ENCODE data around the gene ADGRL1.
A peak's percentile ranks its signal among the peaks of the same experiment; 100 is the strongest.
"Not testable (repeated sequence)": the region's sequence is repeated elsewhere in the genome, so short reads cannot be mapped to it uniquely, and the experiment has no call there.

Gene ADGRL1

DNA sequence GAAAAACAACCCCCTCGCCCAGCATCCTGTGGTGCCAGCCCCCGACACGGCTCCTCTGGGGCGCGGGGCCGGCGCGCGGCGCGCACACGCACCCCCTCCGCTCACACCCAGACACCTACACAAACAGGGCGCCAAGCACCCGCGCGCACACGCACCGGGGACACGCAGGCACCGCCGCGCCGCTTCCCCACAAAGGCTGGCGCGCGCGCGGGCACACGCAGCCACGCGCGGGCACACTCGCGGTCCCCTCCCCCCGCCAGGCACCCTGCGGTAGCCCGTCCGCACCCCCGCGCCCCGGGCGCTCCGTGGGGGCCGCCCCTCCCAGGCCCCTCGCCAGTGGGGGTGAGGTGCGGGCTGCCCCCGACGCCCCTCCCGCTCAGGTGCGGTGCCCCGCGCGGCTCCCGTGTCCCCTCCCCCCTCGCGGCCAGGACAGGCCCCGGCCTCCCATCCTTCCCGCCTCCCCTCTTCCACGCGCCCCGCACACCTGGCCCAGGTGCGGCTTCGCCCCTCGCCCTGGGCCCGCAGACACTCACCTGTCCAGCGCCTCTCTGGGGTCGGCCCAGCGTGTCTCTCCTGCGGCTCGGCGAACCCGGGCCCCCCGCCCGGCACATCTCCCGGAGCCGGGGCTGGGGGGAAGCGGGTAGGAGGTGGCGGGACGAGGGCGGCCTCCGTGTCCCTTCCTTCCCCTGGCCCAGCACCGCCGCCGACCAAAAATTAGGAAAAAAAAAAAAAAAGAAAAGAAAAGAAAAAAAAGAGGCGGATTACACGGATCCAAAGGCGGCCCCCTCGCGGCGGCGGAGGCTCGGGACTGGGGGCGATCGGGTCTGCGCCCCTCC is at the start of gene ADGRL1:
TSS of gene ADGRL1 (minus strand) at position 718 of the 836 bp plus-strand sequence. CDS start 22,567 bp downstream, outside the sequence.
- not testable (repeated sequence) for DNase-seq (ENCODE audit: low read depth in 2 of 2)

DNA sequence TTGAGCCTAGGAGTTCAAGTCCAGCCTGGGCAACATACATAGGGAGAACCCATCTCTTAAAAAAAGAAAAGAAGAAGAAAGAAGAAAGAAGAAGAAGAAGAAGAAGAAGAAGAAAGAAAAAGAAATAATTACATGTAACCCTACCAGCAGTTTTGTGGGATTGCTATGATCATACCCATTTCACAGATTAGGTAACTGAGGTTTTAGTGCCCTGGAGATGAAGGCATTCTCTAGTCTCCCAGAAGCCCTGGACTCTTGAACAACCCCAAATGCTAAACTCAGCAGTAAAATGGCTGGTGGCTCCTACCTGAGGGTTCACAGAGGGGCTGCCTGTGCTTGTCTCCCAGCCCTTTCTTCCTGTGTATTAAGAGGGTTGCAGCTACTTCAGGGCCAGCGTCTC is 49.3 kb upstream of the ADGRL1 start:
- not testable (repeated sequence) for DNase-seq (ENCODE audit: low read depth in 2 of 2)

- DNase-seq (ENCODE audit: low read depth in 2 of 2): not testable (repeated sequence)
These were observed 48.0 kb upstream of the ADGRL1 start for GRCh38 chr19:14253822-14254599.

GRCh38 chr19:14252136-14252535 is 46.2 kb upstream of the ADGRL1 start:
- not testable (repeated sequence) for DNase-seq (ENCODE audit: low read depth in 2 of 2)

DNA sequence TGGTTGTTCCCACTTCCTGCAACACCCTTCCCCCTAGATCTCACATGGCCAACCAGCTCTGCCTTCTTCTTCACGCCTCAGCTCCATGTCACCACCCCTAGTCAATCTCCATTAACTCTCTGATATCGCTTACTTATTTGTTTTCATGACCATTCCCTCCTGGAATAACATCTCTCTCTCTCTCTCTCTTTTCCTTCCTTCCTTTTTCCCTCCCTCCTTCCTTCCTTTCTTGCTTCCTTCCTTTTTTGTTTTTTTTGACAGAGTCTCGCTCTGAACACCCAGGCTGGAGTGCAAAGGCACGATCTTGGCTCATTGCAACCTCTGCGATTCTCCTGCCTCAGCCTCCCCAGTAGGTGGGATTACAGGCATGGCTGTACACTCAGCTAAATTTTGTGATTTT is 44.9 kb upstream of the ADGRL1 start:
- DNase-seq (ENCODE audit: low read depth in 2 of 2): no peak

GRCh38 chr19:14250315-14250714 is 44.3 kb upstream of the ADGRL1 start:
- not testable (repeated sequence) for DNase-seq (ENCODE audit: low read depth in 2 of 2)

GRCh38 chr19:14249891-14250290 is 43.9 kb upstream of the ADGRL1 start:
- not testable (repeated sequence) for DNase-seq (ENCODE audit: low read depth in 2 of 2)

DNA sequence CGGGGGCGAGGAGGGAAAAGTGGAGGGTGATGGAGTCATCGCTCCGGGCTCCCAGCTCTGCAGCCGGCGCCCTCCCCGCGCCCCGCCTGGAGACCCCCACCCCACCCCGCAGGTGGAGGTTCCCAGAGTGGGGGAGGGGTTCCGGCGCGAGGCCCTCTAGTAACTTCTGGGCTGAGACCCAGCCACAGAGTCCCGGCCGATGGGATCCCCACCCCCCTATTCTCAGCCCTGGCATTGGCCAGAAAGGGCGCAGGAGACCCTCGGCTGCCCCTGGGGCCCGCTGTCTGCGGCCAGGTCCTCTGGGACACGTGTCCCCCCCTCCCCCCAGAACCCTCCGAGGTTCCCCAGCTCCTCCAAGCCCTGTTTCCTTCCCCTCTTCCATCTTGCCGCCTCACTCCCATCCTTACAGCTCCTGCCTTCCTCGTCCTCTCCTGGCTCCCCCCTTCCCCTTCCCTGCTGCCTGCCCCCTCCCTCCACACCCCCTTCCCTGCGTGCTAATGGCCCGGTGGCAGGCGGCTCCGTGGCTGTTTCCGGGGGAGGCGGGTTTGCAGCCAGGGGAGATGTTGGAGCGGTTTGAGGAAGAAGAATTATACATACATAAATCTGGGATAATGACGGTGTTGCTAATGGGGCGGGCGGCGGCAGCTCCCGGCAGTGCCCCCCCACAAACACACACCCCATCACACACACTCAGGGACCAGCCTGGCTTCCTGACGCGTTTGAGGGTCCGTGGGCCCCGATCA is 43.2 kb upstream of the ADGRL1 start:
- DNase-seq (ENCODE audit: low read depth in 2 of 2): not testable (repeated sequence)

- no peak for DNase-seq (ENCODE audit: low read depth in 2 of 2)
These were observed 42.6 kb upstream of the ADGRL1 start for GRCh38 chr19:14248578-14249011.

GRCh38 chr19:14247548-14248471 is 41.8 kb upstream of the ADGRL1 start:
- not testable (repeated sequence) for DNase-seq (ENCODE audit: low read depth in 2 of 2)

GRCh38 chr19:14247205-14247547 is 41.2 kb upstream of the ADGRL1 start:
- not testable (repeated sequence) for DNase-seq (ENCODE audit: low read depth in 2 of 2)

DNA sequence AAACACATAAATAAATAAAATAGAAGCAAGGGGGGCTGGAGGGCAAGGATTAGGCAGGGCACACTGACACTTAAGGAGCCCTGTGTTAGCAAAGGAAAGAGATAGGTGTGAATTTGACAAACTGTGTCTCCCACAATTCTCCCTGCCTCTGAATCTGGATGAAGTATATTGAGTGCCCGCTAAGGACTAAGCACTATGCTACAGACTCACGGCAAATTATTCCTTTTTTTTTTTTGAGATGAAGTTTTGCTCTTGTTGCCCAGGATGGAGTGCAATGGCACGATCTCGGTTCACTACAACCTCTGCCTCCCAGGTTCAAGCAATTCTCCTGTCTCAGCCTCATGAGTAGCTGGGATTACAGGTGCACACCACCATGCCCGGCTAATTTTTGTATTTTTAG is 38.4 kb upstream of the ADGRL1 start:
- not testable (repeated sequence) for DNase-seq (ENCODE audit: low read depth in 2 of 2)

GRCh38 chr19:14243718-14244117 is 37.7 kb upstream of the ADGRL1 start:
- not testable (repeated sequence) for DNase-seq (ENCODE audit: low read depth in 2 of 2)

- no peak for DNase-seq (ENCODE audit: low read depth in 2 of 2)
These were observed 31.3 kb upstream of the ADGRL1 start for GRCh38 chr19:14237014-14237941.

DNA sequence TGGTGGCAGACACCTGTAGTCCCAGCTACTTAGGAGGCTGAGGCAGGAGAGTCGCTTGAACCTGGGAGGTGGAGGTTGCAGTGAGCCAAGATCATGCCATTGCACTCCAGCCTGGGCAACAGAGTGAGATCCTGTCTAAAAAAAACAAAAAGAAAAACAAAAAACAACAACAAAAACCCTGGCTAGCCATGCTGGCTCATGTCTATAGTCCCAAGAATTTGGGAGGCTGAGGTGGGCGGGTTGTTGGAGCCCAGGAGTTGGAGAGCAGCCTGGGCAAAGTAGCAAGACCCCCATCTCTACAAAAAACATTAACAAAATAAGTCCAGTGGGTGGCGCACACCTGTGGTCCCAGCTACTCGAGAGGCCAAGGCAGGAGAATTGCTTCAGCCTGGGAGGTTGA is 27.0 kb upstream of the ADGRL1 start:
- not testable (repeated sequence) for DNase-seq (ENCODE audit: low read depth in 2 of 2)

GRCh38 chr19:14228446-14229071 is 22.6 kb upstream of the ADGRL1 start:
- not testable (repeated sequence) for DNase-seq (ENCODE audit: low read depth in 2 of 2)

DNA sequence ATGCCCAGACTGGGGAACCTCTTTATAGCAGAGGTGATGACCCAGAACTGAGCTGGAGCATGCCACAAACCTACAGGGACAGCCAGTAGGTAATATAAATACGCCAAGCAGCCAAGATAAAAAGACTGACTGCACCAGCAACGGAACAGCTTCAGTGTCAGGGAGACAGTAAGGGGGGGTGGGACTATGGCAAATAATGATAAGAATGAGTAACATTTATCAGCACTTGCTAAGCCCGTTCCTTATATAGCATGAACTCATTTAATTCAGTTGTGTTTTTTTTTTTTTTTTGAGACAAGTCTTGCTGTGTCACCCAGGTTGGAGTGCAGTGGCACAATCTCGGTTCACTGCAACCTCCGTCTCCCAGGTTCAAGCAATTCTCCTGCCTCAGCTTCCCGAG is 20.5 kb upstream of the ADGRL1 start:
- DNase-seq (ENCODE audit: low read depth in 2 of 2): not testable (repeated sequence)

DNA sequence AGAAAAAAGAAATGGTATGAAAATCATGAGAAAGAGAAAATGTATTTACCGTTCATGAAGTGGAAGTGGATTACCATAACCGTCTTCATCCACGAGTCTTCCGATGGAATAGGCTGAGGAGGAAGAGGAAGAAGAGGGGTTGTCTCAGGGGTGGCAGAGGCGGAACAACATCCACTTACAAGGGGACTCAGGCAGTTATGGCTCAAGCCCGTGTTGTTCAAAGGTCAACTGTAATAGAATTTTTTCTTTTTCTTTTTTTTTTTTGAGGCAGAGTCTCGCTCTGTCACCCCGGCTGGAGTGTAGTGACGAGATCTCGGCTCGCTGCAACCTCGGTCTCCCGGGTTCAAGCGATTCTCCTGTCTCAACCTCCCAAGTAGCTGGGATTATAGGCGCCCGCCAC is 16.9 kb upstream of the ADGRL1 start:
- no peak for DNase-seq (ENCODE audit: low read depth in 2 of 2)

- peak; percentile 47 to 63 for DNase-seq (ENCODE audit: low read depth in 2 of 2)
These were observed 15.4 kb upstream of the ADGRL1 start for GRCh38 chr19:14221345-14221744.

All from stimulated activated CD8-positive, alpha-beta memory T cell treated with anti-CD3 and anti-CD28 coated beads, Interleukin-15, amount 100 ng/mL, for 4 hours (primary cell).